ENCODE results near the gene PRRG2.

DNA sequence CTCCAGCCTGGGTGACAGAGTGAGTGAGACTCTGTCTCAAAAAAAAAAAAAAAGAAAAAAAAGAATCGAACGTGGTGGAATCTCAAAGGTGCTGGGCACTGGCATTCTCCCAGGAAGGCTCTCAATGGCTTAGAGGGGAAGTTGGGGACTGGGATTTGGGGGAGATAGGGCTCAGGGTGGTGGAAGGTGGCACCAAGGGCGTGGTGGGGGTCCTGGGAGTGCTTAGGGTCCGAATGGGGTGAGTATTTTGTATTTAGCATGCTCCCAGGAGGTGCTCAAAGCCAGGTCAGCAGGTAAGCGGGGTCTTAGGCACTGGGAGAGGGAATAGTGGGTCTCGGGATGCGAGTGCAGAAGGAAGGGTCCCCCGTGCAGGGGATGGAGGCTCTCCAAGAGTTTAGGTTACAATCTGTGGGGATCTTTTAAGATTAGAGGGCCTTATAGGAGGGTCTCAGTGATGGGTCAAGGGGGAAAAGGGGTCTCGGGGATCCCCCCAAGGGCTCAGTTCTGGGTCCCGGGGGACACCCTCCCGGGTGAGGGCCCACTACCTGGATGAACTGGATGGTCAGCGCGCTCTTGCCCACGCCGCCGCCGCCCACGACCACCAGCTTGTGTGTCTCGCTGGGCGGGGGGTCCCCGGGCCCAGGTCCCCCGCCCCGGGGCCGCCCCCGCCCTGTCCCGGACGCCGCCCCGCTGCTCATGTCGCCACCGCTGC is 58.4 kb downstream of the PRRG2 start:
- TF ChIP-seq CTCF (IDR thresholded peaks at IDR 0.05; ENCODE audit: borderline replicate concordance, extremely low read depth, low read length, poor library complexity, severe bottlenecking) (no peak), EZH2 (IDR thresholded peaks at IDR 0.05; ENCODE audit: borderline replicate concordance, low read depth, low read length, severe bottlenecking) (no peak)

Measured in DND-41 (cell line).